HG03175 (cell line): ENCODE results near the gene EPB41L1.

Source experiments
- ATAC-seq: cut with Tn5 transposase; IDR thresholded peaks from one replicate; pipeline ENCODE4 v1.9.1; 2021; ENCODE audit warnings: mild to moderate bottlenecking, moderate library complexity; ENCODE audit not compliant: unreplicated experiment

EPB41L1 gene

GRCh38 chr20:36275011-36275410, 120.5 kb downstream of the EPB41L1 start:
- no peak for ATAC-seq

GRCh38 chr20:36275441-36276189, 121.1 kb downstream of the EPB41L1 start:
- no peak for ATAC-seq

- no peak for ATAC-seq
Observed at GRCh38 chr20:36277546-36277945, 123.0 kb downstream of the EPB41L1 start.

- no peak for ATAC-seq
Observed at GRCh38 chr20:36279362-36279761, 124.8 kb downstream of the EPB41L1 start.

- ATAC-seq, result no peak
Observed at GRCh38 chr20:36279776-36280175, 125.2 kb downstream of the EPB41L1 start.

- no peak for ATAC-seq
Observed at GRCh38 chr20:36281785-36282380, 127.3 kb downstream of the EPB41L1 start.
